GM18517 (cell line): ENCODE results near the gene PLAGL1.
"Not testable (repeated sequence)": the region's sequence is repeated elsewhere in the genome, so short reads cannot be mapped to it uniquely, and the experiment has no call there.

Source experiments
- ATAC-seq: cut with Tn5 transposase; IDR thresholded peaks from one replicate; pipeline ENCODE4 v1.9.1; 2021; ENCODE audit warnings: mild to moderate bottlenecking, moderate library complexity; ENCODE audit not compliant: unreplicated experiment

Gene PLAGL1

GRCh38 chr6:144008120-144008811 is at the start of gene PLAGL1:
TSS of gene PLAGL1 (minus strand) at chr6:144008259. CDS start at chr6:143948136, 60,123 bp downstream.
- ATAC-seq, result no peak

GRCh38 chr6:144055121-144055931 is 47.3 kb upstream of the PLAGL1 start:
- peak; percentile 91 for ATAC-seq

- no peak for ATAC-seq
Observed at GRCh38 chr6:144053601-144054000, 45.5 kb upstream of the PLAGL1 start.

- ATAC-seq, result no peak
Observed at GRCh38 chr6:144052488-144052887, 44.4 kb upstream of the PLAGL1 start.

- ATAC-seq, result no peak
Observed at GRCh38 chr6:144049386-144049785, 41.3 kb upstream of the PLAGL1 start.

GRCh38 chr6:144047688-144048087 is 39.6 kb upstream of the PLAGL1 start:
- no peak for ATAC-seq

- not testable (repeated sequence) for ATAC-seq
Observed at GRCh38 chr6:144046672-144047071, 38.6 kb upstream of the PLAGL1 start.

GRCh38 chr6:144044989-144045388 is 36.9 kb upstream of the PLAGL1 start:
- not testable (repeated sequence) for ATAC-seq

GRCh38 chr6:144036835-144037195 is 28.8 kb upstream of the PLAGL1 start:
- no peak for ATAC-seq

- peak; percentile 72 for ATAC-seq
Observed at GRCh38 chr6:144036064-144036834, 28.2 kb upstream of the PLAGL1 start.

GRCh38 chr6:144035416-144035815 is 27.4 kb upstream of the PLAGL1 start:
- ATAC-seq, result no peak

- no peak for ATAC-seq
Observed at GRCh38 chr6:144033816-144034735, 26.0 kb upstream of the PLAGL1 start.

GRCh38 chr6:144029452-144029851 is 21.4 kb upstream of the PLAGL1 start:
- ATAC-seq, result no peak

GRCh38 chr6:144027932-144028587 is 20.0 kb upstream of the PLAGL1 start:
- ATAC-seq, result no peak

GRCh38 chr6:144023216-144023615 is 15.2 kb upstream of the PLAGL1 start:
- no peak for ATAC-seq

- no peak for ATAC-seq
Observed at GRCh38 chr6:144019929-144020328, 11.9 kb upstream of the PLAGL1 start.

GRCh38 chr6:144017166-144018094 is 9.4 kb upstream of the PLAGL1 start:
- ATAC-seq, result no peak

- ATAC-seq, result peak; percentile 59
Observed at GRCh38 chr6:144013486-144013909, 5.4 kb upstream of the PLAGL1 start.

- no peak for ATAC-seq
Observed at GRCh38 chr6:144012534-144012933, 4.5 kb upstream of the PLAGL1 start.
